Type B pancreatic cell (in vitro differentiated cells): ENCODE data around the gene AGTPBP1. TPM values are rescaled to one million over a fixed set of nuclear protein-coding genes. Genes with fewer than 3 reads are reported as not detected.

Source experiments
- DNase-seq: peaks from one replicate; pipeline ENCODE4 v3.0.0; 2021; ENCODE audit warnings: mixed read lengths; ENCODE audit not compliant: unreplicated experiment; ENCODE audit errors: extremely low spot score
- H3K27ac Mint-ChIP-seq: 2 replicates; pipeline ENCODE4 v1.8.0; 2021; ENCODE audit warnings: mild to moderate bottlenecking, mixed read lengths
- H3K27me3 Mint-ChIP-seq: 2 replicates; pipeline ENCODE4 v1.8.0; 2021; ENCODE audit warnings: mixed read lengths
- H3K36me3 Mint-ChIP-seq: 2 replicates; pipeline ENCODE4 v1.8.0; 2021; ENCODE audit warnings: mixed read lengths
- H3K4me1 Mint-ChIP-seq: one replicate; pipeline ENCODE4 v1.8.0; 2021; ENCODE audit warnings: mixed read lengths; ENCODE audit not compliant: unreplicated experiment
- H3K4me3 Mint-ChIP-seq: 2 replicates; pipeline ENCODE4 v1.8.0; 2021; ENCODE audit warnings: mild to moderate bottlenecking, mixed read lengths
- H3K9me3 Mint-ChIP-seq: 2 replicates; pipeline ENCODE4 v1.8.0; 2021; ENCODE audit warnings: mixed read lengths
- CTCF ChIP-seq: fragments of 200-600 bp; sonication (generic); conservative IDR thresholded peaks from 2 replicates; pipeline ENCODE4 v1.5.0; 2021; ENCODE audit warnings: antibody characterized with exemption, mild to moderate bottlenecking
- total RNA-seq: library from RNA; stranded (reverse); gene quantifications from 2 replicates; pipeline ENCODE4 v1.2.1, GENCODE V29; 2021; ENCODE audit warnings: low replicate concordance

The AGTPBP1 gene
- total RNA-seq, 1 donor from 2014 or later, result 35.6 TPM

DNA sequence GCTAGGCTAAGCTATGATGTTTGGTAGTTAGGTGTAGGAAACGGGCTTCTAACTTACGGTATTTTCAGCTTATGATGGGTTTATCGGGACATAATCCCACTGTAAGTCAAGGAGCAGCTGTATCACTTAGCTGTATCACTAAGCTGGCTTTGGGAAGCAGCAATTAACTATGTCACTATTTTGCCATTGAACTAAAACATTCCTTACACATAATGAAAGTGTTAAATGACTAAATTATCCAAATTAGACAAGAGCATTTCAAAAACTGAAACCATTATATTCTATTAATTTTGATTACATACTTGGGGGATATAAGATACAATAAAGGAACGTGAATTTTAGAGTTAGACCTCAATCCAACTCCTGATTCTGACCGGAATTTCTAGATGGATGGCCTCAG is 188.3 kb downstream of the AGTPBP1 start:
- no peak overlapping the region for H3K27ac Mint-ChIP-seq
- no peaks in the 10 kb centered on the region for H3K27me3 Mint-ChIP-seq
- DNase-seq, result no peak
- no peaks in the 10 kb centered on the region for H3K4me1 Mint-ChIP-seq
- peaks cover 4% of the 10 kb centered on the region for H3K36me3 Mint-ChIP-seq
- TF ChIP-seq CTCF, result no peak
- H3K4me3 Mint-ChIP-seq, result no peak overlapping the region
- H3K9me3 Mint-ChIP-seq, result no peaks in the 10 kb centered on the region

DNA sequence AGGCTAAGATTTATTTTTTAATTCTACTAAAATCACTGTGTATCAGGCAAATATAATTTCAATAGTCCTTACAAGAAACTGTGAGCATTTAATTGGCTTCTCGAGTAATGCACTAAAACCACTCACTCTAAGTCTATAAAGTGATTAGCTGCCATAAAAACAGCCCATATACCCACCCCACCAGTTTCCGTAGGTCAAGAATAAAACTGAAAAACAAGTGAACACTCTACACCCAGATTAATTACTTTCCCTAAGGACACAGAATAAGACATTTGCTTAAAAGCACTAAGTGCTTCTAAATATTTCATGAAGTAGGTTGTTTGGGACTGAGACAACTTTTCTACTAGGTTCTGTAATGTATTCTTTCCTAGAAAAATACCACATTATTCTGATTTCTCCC is 194.2 kb downstream of the AGTPBP1 start:
- Mint-ChIP-seq H3K4me3 (no peak overlapping the region), H3K27me3 (no peaks in the 10 kb centered on the region), H3K9me3 (no peaks in the 10 kb centered on the region), H3K4me1 (peaks cover 6% of the 10 kb centered on the region), H3K36me3 (peaks cover 13% of the 10 kb centered on the region), H3K27ac (no peak overlapping the region)
- no peak for TF ChIP-seq CTCF
- DNase-seq, result no peak

GRCh38 chr9:85543196-85543595 is 198.6 kb downstream of the AGTPBP1 start:
- no peak overlapping the region for H3K4me3 Mint-ChIP-seq
- H3K27ac Mint-ChIP-seq, result no peak overlapping the region
- no peak for DNase-seq
- H3K9me3 Mint-ChIP-seq, result no peaks in the 10 kb centered on the region
- peaks cover 6% of the 10 kb centered on the region for H3K4me1 Mint-ChIP-seq
- peaks cover 13% of the 10 kb centered on the region for H3K36me3 Mint-ChIP-seq
- TF ChIP-seq CTCF, result no peak
- H3K27me3 Mint-ChIP-seq, result no peaks in the 10 kb centered on the region

- Mint-ChIP-seq H3K27ac (peak overlapping the region; percentile 76), H3K9me3 (no peaks in the 10 kb centered on the region), H3K27me3 (no peaks in the 10 kb centered on the region), H3K36me3 (peaks cover 8% of the 10 kb centered on the region), H3K4me3 (peak overlapping the region; percentile 44), H3K4me1 (no peaks in the 10 kb centered on the region)
- TF ChIP-seq CTCF, result no peak
- DNase-seq, result no peak
These were observed 199.9 kb downstream of the AGTPBP1 start for GRCh38 chr9:85541876-85542275.

- Mint-ChIP-seq H3K27me3 (no peaks in the 10 kb centered on the region), H3K27ac (no peak overlapping the region), H3K4me3 (no peak overlapping the region), H3K4me1 (no peaks in the 10 kb centered on the region), H3K36me3 (no peaks in the 10 kb centered on the region), H3K9me3 (no peaks in the 10 kb centered on the region)
- no peak for DNase-seq
- TF ChIP-seq CTCF, result no peak
These were observed 205.2 kb downstream of the AGTPBP1 start for GRCh38 chr9:85536514-85536913.

GRCh38 chr9:85536076-85536475 is 205.7 kb downstream of the AGTPBP1 start:
- Mint-ChIP-seq H3K9me3 (no peaks in the 10 kb centered on the region), H3K4me1 (no peaks in the 10 kb centered on the region), H3K27me3 (no peaks in the 10 kb centered on the region), H3K27ac (no peak overlapping the region), H3K4me3 (no peak overlapping the region), H3K36me3 (no peaks in the 10 kb centered on the region)
- TF ChIP-seq CTCF, result no peak
- DNase-seq, result no peak
